Neuronal stem cell (in vitro differentiated cells): ENCODE measurements around the gene CTNNA1.

Experiments
- DNase-seq: peaks from one replicate; pipeline ENCODE4 v3.0.0-alpha.2; 2013; ENCODE audit warnings: low spot score
- H2AFZ ChIP-seq: one replicate; pipeline ENCODE4 v1.6.1; 2013; ENCODE audit warnings: mild to moderate bottlenecking, low read length, inconsistent platforms
- H2AK5ac ChIP-seq: 2 replicates; pipeline ENCODE4 v1.6.1; 2013; ENCODE audit warnings: low read depth, mild to moderate bottlenecking, inconsistent platforms, low read length, moderate library complexity, mixed read lengths
- H2BK120ac ChIP-seq: 2 replicates; pipeline ENCODE4 v1.6.1; 2013; ENCODE audit warnings: low read depth, mild to moderate bottlenecking, inconsistent platforms, low read length, moderate library complexity, mixed read lengths
- H2BK12ac ChIP-seq: one replicate; pipeline ENCODE4 v1.6.1; 2013; ENCODE audit warnings: low read length, inconsistent platforms
- H2BK15ac ChIP-seq: 2 replicates; pipeline ENCODE4 v1.6.1; 2013; ENCODE audit warnings: mild to moderate bottlenecking, low read length, inconsistent platforms, mixed read lengths
- H2BK5ac ChIP-seq: one replicate; pipeline ENCODE4 v1.6.1; 2013; ENCODE audit warnings: inconsistent platforms, mild to moderate bottlenecking, low read length, moderate library complexity
- H3K14ac ChIP-seq: one replicate; pipeline ENCODE4 v1.6.1; 2013; ENCODE audit warnings: low read length, inconsistent platforms
- H3K18ac ChIP-seq: 2 replicates; pipeline ENCODE4 v1.6.1; 2013; ENCODE audit warnings: low read length, inconsistent platforms
- H3K23ac ChIP-seq: 2 replicates; pipeline ENCODE4 v1.6.1; 2013; ENCODE audit warnings: low read depth, mild to moderate bottlenecking, mixed read lengths, low read length, inconsistent platforms; ENCODE audit not compliant: poor library complexity
- H3K27ac ChIP-seq: replicated peaks from 3 replicates; pipeline ENCODE4 v1.5.1; 2013; ENCODE audit warnings: low read length, inconsistent platforms
- H3K27me3 ChIP-seq, 3 experiments: 2 replicates each; pipeline ENCODE4 v1.6.1; 2013; ENCODE audit warnings: low read length in 3 of 3, mild to moderate bottlenecking in 2 of 3, inconsistent platforms in 1 of 3, low read depth in 1 of 3, mixed read lengths in 1 of 3, moderate library complexity in 1 of 3; ENCODE audit not compliant: control insufficient read depth in 3 of 3, insufficient read depth in 3 of 3
- H3K36me3 ChIP-seq, 2 donors: replicated peaks in 1 of 2; 2 replicates each; pipeline ENCODE4 v1.6.1; 2013; ENCODE audit warnings: low read length in 2 of 2; ENCODE audit not compliant: control insufficient read depth in 2 of 2, insufficient read depth in 2 of 2
- H3K4ac ChIP-seq: 2 replicates; pipeline ENCODE4 v1.6.1; 2013; ENCODE audit warnings: inconsistent platforms, mild to moderate bottlenecking, low read length, moderate library complexity
- H3K4me1 ChIP-seq, 2 donors: 1 replicate in 1 of 2; 2 replicates in 1 of 2; pipeline ENCODE4 v1.6.1; 2013; ENCODE audit warnings: low read length in 2 of 2, low read depth in 1 of 2; ENCODE audit not compliant: control insufficient read depth in 2 of 2, insufficient read depth in 1 of 2
- H3K4me2 ChIP-seq: one replicate; pipeline ENCODE4 v1.6.1; 2013; ENCODE audit warnings: mild to moderate bottlenecking, low read length, inconsistent platforms; ENCODE audit not compliant: insufficient read depth, poor library complexity, severe bottlenecking
- H3K4me3 ChIP-seq, 2 donors: 2 replicates each; pipeline ENCODE4 v1.5.1; 2013; ENCODE audit warnings: low read length in 2 of 2, mild to moderate bottlenecking in 2 of 2, inconsistent platforms in 1 of 2, moderate library complexity in 1 of 2
- H3K79me1 ChIP-seq: one replicate; pipeline ENCODE4 v1.6.1; 2013; ENCODE audit warnings: low read depth, mild to moderate bottlenecking, inconsistent platforms, low read length, moderate library complexity
- H3K9ac ChIP-seq: one replicate; pipeline ENCODE4 v1.6.1; 2013; ENCODE audit warnings: mild to moderate bottlenecking, low read depth, low read length, inconsistent platforms; ENCODE audit not compliant: poor library complexity
- H3K9me3 ChIP-seq, 2 donors: replicated peaks in 1 of 2; 2 replicates each; pipeline versions ENCODE3 to v1.6.1; 2013; ENCODE audit warnings: low read length in 2 of 2, mild to moderate bottlenecking in 2 of 2, inconsistent platforms in 1 of 2, low read depth in 1 of 2, mixed read lengths in 1 of 2, moderate library complexity in 1 of 2; ENCODE audit not compliant: control insufficient read depth in 2 of 2, insufficient read depth in 1 of 2
- H4K8ac ChIP-seq: one replicate; pipeline ENCODE4 v1.6.1; 2013; ENCODE audit warnings: low read depth, mild to moderate bottlenecking, inconsistent platforms, low read length, moderate library complexity
- H4K91ac ChIP-seq: one replicate; pipeline ENCODE4 v1.6.1; 2013; ENCODE audit warnings: low read length, low read depth, mild to moderate bottlenecking, inconsistent platforms; ENCODE audit not compliant: poor library complexity
- WGBS, 2 donors: extraction: QIAGEN DNeasy Blood & Tissue Kit; methylation state at CpG; one replicate each; pipeline ENCODE4 v1.1.7; 2013; ENCODE audit warnings: missing lambda C conversion rate in 2 of 2, mixed read lengths in 1 of 2; ENCODE audit not compliant: insufficient read length in 2 of 2, insufficient replicate concordance in 1 of 2; ENCODE audit errors: extremely low coverage in 2 of 2; 5-methylcytosine and 5-hydroxymethylcytosine counted together

Gene CTNNA1

DNA sequence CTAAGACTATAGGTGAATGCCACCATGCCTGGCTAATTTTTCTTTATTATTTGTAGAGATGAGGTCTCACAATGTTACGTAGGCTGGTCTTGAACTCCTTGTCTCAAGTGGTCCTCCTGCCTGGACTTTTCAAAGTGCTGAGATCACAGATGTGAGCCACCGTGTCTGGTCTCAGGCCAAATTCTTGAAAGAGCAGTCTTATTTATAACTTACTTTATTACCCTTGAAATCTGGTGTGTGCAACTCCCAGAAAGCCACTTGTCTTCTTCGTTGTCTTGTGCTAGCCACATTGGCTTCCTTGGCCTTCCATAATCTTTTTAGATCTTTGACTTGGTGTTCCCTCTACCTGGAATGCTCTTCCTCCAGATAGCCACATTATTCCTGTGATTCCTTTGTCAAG, 50.1 kb downstream of the CTNNA1 start:
- Histone ChIP-seq H3K79me1 (peaks cover 2% of the 10 kb centered on the region), H3K9ac (no peak overlapping the region), H2BK15ac (no peak overlapping the region), H3K27me3 (no peaks in the 10 kb centered on the region), H2BK120ac (no peak overlapping the region), H3K4me1 (no peaks in the 10 kb centered on the region), H3K4ac (no peak overlapping the region), H3K27ac (no peak overlapping the region), H3K4me3 (no peak overlapping the region), H3K36me3 (peaks cover 1 to 38% of the 10 kb centered on the region in 2 donors), H3K9me3 (peaks cover 0 to 15% of the 10 kb centered on the region in 2 donors), H2BK12ac (no peak overlapping the region), H2BK5ac (no peak overlapping the region), H2AK5ac (no peak overlapping the region), H3K23ac (no peak overlapping the region), H4K8ac (no peak overlapping the region), H3K14ac (no peak overlapping the region), H3K18ac (no peak overlapping the region), H2AFZ (no peak overlapping the region), H3K4me2 (no peak overlapping the region), H4K91ac (no peak overlapping the region)
- DNase-seq: no peak
- no CpG with 5 or more reads among the region's 3 CpGs for WGBS, 2 donors

DNA sequence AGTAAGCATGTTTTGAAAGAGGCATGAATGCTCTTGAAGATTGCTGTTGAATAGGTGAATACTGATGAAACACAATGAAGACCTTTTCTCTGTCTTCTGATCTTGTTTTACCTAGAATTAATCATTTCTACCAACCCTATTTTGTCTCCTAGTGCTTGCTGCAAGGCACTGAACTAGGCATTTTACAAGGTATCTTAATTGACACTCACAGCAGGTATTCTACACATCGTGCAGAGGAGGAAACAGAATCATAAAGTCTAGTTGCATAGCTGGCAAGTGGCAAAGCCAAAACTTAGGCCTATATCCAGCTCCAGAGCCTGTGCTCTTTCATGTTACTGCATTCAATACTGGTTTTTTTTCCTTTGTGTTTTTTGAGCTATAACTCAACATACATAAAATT, 50.7 kb downstream of the CTNNA1 start:
- Histone ChIP-seq H4K91ac (no peak overlapping the region), H3K27me3 (no peaks in the 10 kb centered on the region), H2BK5ac (no peak overlapping the region), H4K8ac (no peak overlapping the region), H2BK12ac (no peak overlapping the region), H3K4me1 (no peaks in the 10 kb centered on the region), H3K4me2 (no peak overlapping the region), H2BK15ac (no peak overlapping the region), H3K79me1 (peaks cover 2% of the 10 kb centered on the region), H3K27ac (no peak overlapping the region), H3K9ac (no peak overlapping the region), H2BK120ac (no peak overlapping the region), H2AK5ac (no peak overlapping the region), H3K36me3 (peaks cover 1 to 44% of the 10 kb centered on the region in 2 donors), H3K23ac (no peak overlapping the region), H3K14ac (no peak overlapping the region), H2AFZ (no peak overlapping the region), H3K9me3 (peaks cover 0 to 15% of the 10 kb centered on the region in 2 donors), H3K4ac (no peak overlapping the region), H3K18ac (no peak overlapping the region), H3K4me3 (no peak overlapping the region)
- no peak for DNase-seq
- WGBS, 2 donors: no CpG with 5 or more reads among the region's 1 CpG

DNA sequence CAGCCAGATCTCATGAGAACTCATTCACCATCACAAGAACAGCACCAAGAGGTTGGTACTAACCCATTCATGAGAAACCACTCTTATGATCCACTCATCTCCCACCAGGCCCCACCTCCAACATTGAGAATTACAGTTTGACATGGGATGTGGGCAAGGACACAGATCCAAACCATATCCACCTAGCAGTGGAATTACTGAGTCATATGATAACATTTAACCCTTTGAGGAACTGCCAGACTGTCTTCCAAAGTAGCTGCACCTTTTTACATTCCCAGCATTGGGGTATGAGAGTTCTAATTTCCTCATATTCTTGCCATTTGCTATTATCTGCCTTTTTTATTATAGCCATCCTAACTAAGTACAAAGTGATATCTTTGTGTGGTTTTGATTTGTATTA, 51.9 kb downstream of the CTNNA1 start:
- Histone ChIP-seq H4K8ac (no peak overlapping the region), H2BK15ac (no peak overlapping the region), H2BK12ac (no peak overlapping the region), H2BK120ac (no peak overlapping the region), H3K27me3 (no peaks in the 10 kb centered on the region), H3K18ac (no peak overlapping the region), H3K9me3 (peaks cover 2 to 19% of the 10 kb centered on the region in 2 donors), H3K9ac (no peak overlapping the region), H4K91ac (no peak overlapping the region), H3K4me3 (no peak overlapping the region), H2AK5ac (no peak overlapping the region), H3K23ac (no peak overlapping the region), H2AFZ (no peak overlapping the region), H3K79me1 (peaks cover 2% of the 10 kb centered on the region), H3K4me1 (no peaks in the 10 kb centered on the region), H3K4ac (no peak overlapping the region), H3K14ac (no peak overlapping the region), H3K27ac (no peak overlapping the region), H3K4me2 (no peak overlapping the region), H2BK5ac (no peak overlapping the region), H3K36me3 (peaks cover 3 to 56% of the 10 kb centered on the region in 2 donors)
- DNase-seq: no peak

DNA sequence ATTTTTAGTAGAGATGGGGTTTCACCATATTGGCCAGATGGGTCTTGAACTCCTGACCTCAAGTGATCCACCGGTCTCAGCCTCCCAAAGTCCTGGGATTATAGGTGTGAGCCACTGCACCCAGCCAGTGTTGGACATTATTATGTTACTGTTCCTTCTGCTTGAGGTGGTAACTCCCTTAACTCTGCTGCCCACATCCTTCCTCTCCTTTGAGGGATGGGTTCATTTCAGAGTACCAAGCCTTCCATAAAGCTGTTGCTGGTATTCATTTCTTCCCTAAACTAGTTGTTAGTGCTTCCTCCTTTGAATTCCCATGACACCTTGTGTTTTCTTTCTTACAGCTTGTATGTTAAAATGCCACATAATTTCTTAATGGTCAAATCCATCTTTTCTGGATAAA, 54.0 kb downstream of the CTNNA1 start:
- H3K18ac ChIP-seq: no peak overlapping the region
- no peak overlapping the region for H2BK12ac ChIP-seq
- H2BK120ac ChIP-seq: no peak overlapping the region
- no peak overlapping the region for H3K4ac ChIP-seq
- peaks cover 2 to 27% of the 10 kb centered on the region in 2 donors for H3K9me3 ChIP-seq
- no peak overlapping the region for H4K91ac ChIP-seq
- H3K79me1 ChIP-seq: no peaks in the 10 kb centered on the region
- H3K36me3 ChIP-seq: peaks cover 3 to 58% of the 10 kb centered on the region in 2 donors
- no peaks in the 10 kb centered on the region for H3K27me3 ChIP-seq
- H3K14ac ChIP-seq: no peak overlapping the region
- H2AK5ac ChIP-seq: no peak overlapping the region
- H3K23ac ChIP-seq: no peak overlapping the region
- H2BK5ac ChIP-seq: no peak overlapping the region
- no peak overlapping the region for H3K4me3 ChIP-seq
- H3K4me1 ChIP-seq: no peaks in the 10 kb centered on the region
- H3K27ac ChIP-seq: no peak overlapping the region
- no CpG with 5 or more reads among the region's 1 CpG for WGBS, 2 donors
- no peak overlapping the region for H4K8ac ChIP-seq
- no peak overlapping the region for H3K4me2 ChIP-seq
- no peak for DNase-seq
- H2BK15ac ChIP-seq: no peak overlapping the region
- no peak overlapping the region for H3K9ac ChIP-seq
- H2AFZ ChIP-seq: no peak overlapping the region
